COLO829 (cell line): ENCODE measurements around the gene SERPINA4.

ENCODE experiments used
- DNase-seq: peaks from one replicate; pipeline ENCODE4 v3.0.0; 2012; ENCODE audit warnings: low spot score

Gene SERPINA4

DNA sequence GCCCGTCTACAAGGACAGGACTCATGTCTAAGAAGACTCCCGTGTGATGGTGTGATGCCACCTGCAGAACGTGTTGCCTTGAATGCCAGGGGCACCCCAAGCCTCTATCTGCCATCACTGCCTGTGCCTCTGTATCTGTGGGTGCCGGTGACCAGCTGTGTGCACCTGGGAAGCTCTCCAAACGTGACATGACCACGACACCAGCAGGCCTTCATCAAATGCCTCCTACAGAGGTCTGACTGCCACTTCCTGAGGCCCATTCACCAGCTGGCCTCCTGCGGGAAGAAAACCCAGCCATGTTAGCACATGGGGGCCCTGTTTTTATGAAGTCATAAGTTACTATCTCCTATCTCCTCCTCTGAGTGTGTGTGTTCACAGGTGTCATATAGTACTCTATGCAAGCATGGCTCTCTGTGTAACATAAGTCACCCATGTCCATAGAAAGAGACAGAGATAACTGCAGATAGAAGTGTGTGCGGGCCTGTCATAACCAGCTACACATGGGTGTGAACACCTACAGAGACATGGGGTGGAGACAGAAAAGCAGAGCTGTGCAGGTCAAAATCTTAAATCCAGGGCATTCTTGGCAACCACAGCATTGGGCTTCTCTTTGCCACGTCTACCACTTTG, 18.3 kb upstream of the SERPINA4 start:
- no peak for DNase-seq

DNA sequence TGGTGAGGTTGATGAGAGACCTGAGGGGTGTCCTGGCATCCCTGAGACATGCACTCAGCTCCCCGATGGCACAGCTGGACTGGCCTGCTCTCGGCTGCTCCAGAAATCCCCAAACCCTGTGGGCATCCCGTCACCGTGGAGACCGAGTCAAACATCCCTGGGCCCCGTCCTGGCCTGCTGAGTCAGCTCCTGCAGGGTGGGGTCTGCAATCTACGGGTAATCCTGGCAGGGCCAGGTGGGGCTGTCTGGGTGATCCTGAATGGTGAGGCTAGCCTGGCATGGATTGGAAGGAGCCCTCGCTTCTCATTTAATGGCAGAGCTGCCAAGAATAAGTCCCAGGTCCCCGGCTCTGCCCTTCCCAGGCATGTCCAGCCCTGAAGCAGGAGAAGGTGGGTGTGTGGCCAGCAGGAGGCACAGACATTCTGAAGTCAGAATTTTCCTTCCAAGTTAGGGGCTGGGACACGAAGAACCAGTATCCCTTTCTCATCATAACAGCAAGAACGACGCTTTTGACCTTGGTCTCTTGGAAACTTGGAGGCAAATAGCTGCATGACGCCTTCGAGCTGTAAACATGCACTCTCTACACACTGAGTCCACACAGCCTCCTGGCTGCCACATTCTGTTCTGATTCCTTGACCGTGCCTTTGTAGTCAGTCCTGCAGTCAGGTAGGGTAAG, 17.7 kb upstream of the SERPINA4 start:
- DNase-seq = no peak

- no peak for DNase-seq
Observed at GRCh38 chr14:94544726-94545125, 16.5 kb upstream of the SERPINA4 start.

- no peak for DNase-seq
Observed at GRCh38 chr14:94545131-94545841, 16.0 kb upstream of the SERPINA4 start.

- no peak for DNase-seq
Observed at GRCh38 chr14:94547151-94547680, 14.0 kb upstream of the SERPINA4 start.

DNA sequence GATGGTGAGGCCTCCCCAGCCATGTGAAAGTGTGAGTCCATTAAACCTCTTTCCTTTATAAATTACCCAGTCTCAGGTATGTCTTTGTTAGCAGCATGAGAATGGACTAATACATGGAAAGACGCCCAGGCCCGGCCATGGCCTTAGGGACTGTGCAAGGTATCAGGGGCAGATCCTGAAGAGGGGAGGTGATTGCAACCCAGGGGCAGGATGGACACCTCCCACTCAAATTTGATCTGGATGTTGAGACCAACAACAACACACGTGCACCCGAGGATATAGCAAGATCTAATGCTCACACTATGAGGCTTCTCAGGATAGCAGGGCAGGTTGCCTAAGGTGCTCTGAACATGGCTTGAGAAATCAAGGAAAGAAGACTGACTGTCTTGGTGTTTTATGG, 13.5 kb upstream of the SERPINA4 start:
- no peak for DNase-seq

GRCh38 chr14:94548131-94548998, 12.9 kb upstream of the SERPINA4 start:
- no peak for DNase-seq

- DNase-seq = peak; percentile 55
Observed at GRCh38 chr14:94548999-94549985, 11.9 kb upstream of the SERPINA4 start.

DNA sequence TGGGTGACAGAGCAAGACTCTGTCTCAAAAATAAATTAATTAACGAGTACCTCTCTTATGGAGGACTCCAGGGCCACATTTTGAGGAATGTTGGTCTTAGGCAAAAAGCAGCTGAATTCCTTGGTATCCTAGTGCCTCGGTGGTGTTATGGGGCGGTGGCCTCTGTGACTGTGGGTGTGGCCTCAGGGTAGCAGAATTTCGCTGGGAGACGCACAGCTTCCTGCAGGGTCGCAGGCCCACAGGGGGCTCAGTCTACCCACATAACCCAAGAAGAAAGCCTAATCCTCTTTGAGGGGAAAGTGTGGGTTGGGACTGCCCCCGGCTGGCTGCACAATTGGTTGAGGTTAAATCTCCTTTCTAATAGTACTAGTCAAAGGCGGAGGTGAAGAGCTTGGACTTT, 11.2 kb upstream of the SERPINA4 start:
- no peak for DNase-seq

DNA sequence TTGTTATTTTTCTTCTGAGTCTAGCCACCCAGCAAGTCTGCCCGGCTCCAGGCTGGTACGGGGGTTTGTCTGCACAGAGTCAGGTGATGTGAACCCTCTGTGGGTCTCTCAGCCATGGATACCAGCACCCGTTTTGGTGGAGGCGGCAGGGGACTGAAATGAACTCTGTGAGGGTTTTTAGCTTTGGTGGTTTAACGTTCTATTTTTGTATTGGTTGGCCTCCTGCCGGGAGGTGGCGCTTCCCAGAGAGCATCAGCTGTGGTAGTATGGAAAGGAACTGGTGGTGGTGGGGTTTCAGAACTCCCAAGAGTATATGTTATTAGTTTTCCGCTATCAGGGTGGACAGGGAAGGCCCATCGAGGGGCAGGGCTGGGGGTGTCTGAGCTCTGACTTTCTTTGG, 5.3 kb upstream of the SERPINA4 start:
- no peak for DNase-seq

- DNase-seq = no peak
Observed at GRCh38 chr14:94557327-94557726, 3.9 kb upstream of the SERPINA4 start.

GRCh38 chr14:94558842-94559241, 2.4 kb upstream of the SERPINA4 start:
- DNase-seq = no peak

- no peak for DNase-seq
Observed at GRCh38 chr14:94559638-94560290, 1.5 kb upstream of the SERPINA4 start.

GRCh38 chr14:94560291-94560665, 964 bp upstream of the SERPINA4 start:
- DNase-seq = no peak

GRCh38 chr14:94561656-94562010, 391 bp downstream of the SERPINA4 start:
- no peak for DNase-seq

- DNase-seq = no peak
Observed at GRCh38 chr14:94562022-94562421, 780 bp downstream of the SERPINA4 start.

DNA sequence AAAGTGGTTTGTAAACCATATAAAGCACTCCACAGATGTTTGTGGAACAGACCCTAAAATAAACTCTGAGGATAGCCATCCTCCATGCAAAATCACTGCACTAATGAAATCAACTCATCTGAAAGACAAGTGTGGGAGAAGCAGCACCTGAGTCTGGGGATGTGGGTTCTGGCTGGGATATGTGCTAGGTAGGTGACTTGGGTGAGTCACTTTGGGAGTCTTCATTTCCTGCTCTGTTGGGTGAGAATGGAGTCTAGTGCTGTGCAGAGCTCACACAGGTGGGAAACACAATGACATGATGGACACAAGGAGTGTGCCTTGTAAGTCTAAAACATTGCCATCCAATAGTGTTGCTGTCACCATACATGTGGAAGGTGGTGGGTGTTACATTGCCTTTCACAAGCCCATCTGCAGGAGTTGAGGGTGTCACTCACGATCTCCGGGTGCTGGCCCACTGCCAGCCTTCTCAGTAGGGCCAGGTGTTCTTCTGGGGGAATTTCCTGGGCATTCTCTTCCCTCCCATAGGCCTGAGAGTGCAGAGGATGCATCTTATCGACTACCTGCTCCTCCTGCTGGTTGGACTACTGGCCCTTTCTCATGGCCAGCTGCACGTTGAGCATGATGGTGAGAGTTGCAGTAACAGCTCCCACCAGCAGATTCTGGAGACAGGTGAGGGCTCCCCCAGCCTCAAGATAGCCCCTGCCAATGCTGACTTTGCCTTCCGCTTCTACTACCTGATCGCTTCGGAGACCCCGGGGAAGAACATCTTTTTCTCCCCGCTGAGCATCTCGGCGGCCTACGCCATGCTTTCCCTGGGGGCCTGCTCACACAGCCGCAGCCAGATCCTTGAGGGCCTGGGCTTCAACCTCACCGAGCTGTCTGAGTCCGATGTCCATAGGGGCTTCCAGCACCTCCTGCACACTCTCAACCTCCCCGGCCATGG, 2.0 kb downstream of the SERPINA4 start:
- DNase-seq = no peak

- DNase-seq = no peak
Observed at GRCh38 chr14:94564381-94564780, 3.1 kb downstream of the SERPINA4 start.

- DNase-seq = no peak
Observed at GRCh38 chr14:94568186-94568585, 6.9 kb downstream of the SERPINA4 start.
